ENCODE measurements around the gene MDFIC. TPM values are rescaled to one million over a fixed set of nuclear protein-coding genes. Genes with fewer than 3 reads are reported as not detected.
A peak's percentile ranks its signal among the peaks of the same experiment; 100 is the strongest.

The MDFIC gene
- total and polyA plus RNA-seq, 12 donors = 11.4 to 172 (median 53.4) TPM

GRCh38 chr7:114919587-114919986 lies 2.3 kb upstream of the MDFIC start:
- intact Hi-C loops (cut with DNase I) = no loop called here
- TF ChIP-seq POLR2A (IDR thresholded peaks at IDR 0.05) (no peak), CTCF (IDR thresholded peaks at IDR 0.05) (no peak)
- WGBS, 4 donors = 83 to 95% (median 91%) methylated on average over 3 of the region's 3 CpGs
- H3K9me3 ChIP-seq (replicated peaks in 1 of 3) = no peaks in the 10 kb centered on the region
- H3K36me3 ChIP-seq (replicated peaks in 1 of 2) = no peaks in the 10 kb centered on the region
- H3K27ac ChIP-seq = no peak overlapping the region
- peaks cover 0 to 12% of the 10 kb centered on the region in 2 donors for H3K4me1 ChIP-seq (replicated peaks in 1 of 2)
- no peak for DNase-seq
- H3K27me3 ChIP-seq = no peaks in the 10 kb centered on the region
- no peak overlapping the region for H3K4me3 ChIP-seq

- 28 to 37% (median 32%) methylated on average over 15 of the region's 15 CpGs for WGBS, 4 donors
Observed at GRCh38 chr7:114921631-114922025, 266 bp upstream of the MDFIC start.

DNA sequence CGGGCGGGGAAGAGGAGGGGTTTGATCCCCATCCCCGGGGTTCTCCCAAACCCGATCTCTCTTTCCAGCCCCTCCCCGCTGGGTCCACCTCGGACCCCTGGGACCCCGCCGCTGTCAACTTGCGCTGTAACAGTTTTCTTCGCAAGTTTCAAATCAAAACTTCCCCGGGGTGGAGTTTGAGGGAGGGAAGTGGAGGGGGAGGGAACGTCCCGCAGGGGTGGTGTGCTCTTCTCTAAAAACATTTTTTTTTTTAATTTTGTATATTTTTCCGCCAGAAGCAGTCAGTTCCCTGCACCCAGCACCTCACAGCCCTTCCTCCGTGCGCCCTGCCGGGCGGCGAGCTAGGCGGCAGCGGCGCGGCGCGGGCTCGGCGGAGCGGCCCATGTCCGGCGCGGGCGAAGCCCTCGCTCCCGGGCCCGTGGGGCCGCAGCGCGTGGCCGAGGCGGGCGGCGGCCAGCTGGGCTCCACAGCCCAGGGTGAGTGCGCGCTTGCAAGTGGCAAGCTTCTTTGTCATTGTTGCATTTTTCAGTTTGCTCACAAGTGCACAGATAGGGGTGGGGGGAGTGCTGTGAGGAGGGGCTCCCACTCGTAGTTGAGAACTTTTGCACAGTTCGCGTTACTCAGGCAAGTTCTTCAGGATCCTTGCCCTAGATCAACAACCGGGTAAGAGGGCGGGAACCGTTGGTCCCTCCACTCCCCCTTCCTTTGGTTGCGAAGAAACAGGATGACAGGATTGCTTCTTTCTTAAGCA lies 933 bp downstream of the MDFIC start:
- DNase-seq = peak; percentile 40 to 73 (median 50)
- Histone ChIP-seq H3K27me3 (no peaks in the 10 kb centered on the region), H3K4me1 (replicated peaks in 1 of 2) (peaks cover 0 to 26% of the 10 kb centered on the region in 2 donors), H3K36me3 (replicated peaks in 1 of 2) (no peaks in the 10 kb centered on the region), H3K27ac (peak overlapping the region in 4 of 5 donors; percentile 53 to 90 (median 86)), H3K4me3 (peak overlapping the region; percentile 12 to 83 (median 66)), H3K9me3 (replicated peaks in 1 of 3) (no peaks in the 10 kb centered on the region)
- no peak for TF ChIP-seq CTCF (IDR thresholded peaks at IDR 0.05)
- peak in 1 of 2 donors; percentile 42 for TF ChIP-seq POLR2A (IDR thresholded peaks at IDR 0.05)
- WGBS, 4 donors = 0 to 1% (median 0%) methylated on average over 40 to 51 of the region's 51 CpGs
- intact Hi-C loops (cut with DNase I) = loop anchor here in 1 of 2 donors (10.0 kb wide), 1 partner anchor 52 kb away; no protein-coding TSS in a partner anchor

More at GRCh38 chr7:114921631-114922025, 266 bp upstream of the MDFIC start:
- H3K27me3 ChIP-seq = no peaks in the 10 kb centered on the region
- peak overlapping the region; percentile 50 to 90 (median 85) for H3K27ac ChIP-seq
- intact Hi-C loops (cut with DNase I) = loop anchor here in 1 of 2 donors (10.0 kb wide), 1 partner anchor 53 kb away; no protein-coding TSS in a partner anchor
- H3K36me3 ChIP-seq (replicated peaks in 1 of 2) = no peaks in the 10 kb centered on the region
- H3K9me3 ChIP-seq (replicated peaks in 1 of 3) = no peaks in the 10 kb centered on the region
- peak; percentile 45 to 77 (median 67) for DNase-seq
- H3K4me1 ChIP-seq (replicated peaks in 1 of 2) = peaks cover 0 to 26% of the 10 kb centered on the region in 2 donors
- peak overlapping the region in 2 of 4 donors; percentile 52 to 83 for H3K4me3 ChIP-seq
- TF ChIP-seq POLR2A (IDR thresholded peaks at IDR 0.05) (peak in 1 of 2 donors; percentile 25), CTCF (IDR thresholded peaks at IDR 0.05) (peak in 2 of 6 experiments; percentile 24 to 25)

GRCh38 chr7:114923403-114923713 lies 1.5 kb downstream of the MDFIC start:
- TF ChIP-seq CTCF (IDR thresholded peaks at IDR 0.05) = no peak
- TF ChIP-seq POLR2A (IDR thresholded peaks at IDR 0.05) = no peak
- Histone ChIP-seq H3K27me3 (no peaks in the 10 kb centered on the region), H3K4me1 (replicated peaks in 1 of 2) (peaks cover 0 to 26% of the 10 kb centered on the region in 2 donors), H3K36me3 (replicated peaks in 1 of 2) (no peaks in the 10 kb centered on the region), H3K4me3 (peak overlapping the region in 2 of 4 donors; percentile 52 to 83), H3K9me3 (replicated peaks in 1 of 3) (no peaks in the 10 kb centered on the region), H3K27ac (peak overlapping the region in 3 of 5 donors; percentile 85 to 90 (median 86))
- 2 to 8% (median 4%) methylated on average over 4 of the region's 4 CpGs for WGBS, 4 donors
- DNase-seq = no peak
- intact Hi-C loops (cut with DNase I) = loop anchor here in 1 of 2 donors (10.0 kb wide), 1 partner anchor 51 kb away; no protein-coding TSS in a partner anchor
